ENCODE data around the gene KRT4.
"Not testable (repeated sequence)": the region's sequence is repeated elsewhere in the genome, so short reads cannot be mapped to it uniquely, and the experiment has no call there.

The KRT4 gene

DNA sequence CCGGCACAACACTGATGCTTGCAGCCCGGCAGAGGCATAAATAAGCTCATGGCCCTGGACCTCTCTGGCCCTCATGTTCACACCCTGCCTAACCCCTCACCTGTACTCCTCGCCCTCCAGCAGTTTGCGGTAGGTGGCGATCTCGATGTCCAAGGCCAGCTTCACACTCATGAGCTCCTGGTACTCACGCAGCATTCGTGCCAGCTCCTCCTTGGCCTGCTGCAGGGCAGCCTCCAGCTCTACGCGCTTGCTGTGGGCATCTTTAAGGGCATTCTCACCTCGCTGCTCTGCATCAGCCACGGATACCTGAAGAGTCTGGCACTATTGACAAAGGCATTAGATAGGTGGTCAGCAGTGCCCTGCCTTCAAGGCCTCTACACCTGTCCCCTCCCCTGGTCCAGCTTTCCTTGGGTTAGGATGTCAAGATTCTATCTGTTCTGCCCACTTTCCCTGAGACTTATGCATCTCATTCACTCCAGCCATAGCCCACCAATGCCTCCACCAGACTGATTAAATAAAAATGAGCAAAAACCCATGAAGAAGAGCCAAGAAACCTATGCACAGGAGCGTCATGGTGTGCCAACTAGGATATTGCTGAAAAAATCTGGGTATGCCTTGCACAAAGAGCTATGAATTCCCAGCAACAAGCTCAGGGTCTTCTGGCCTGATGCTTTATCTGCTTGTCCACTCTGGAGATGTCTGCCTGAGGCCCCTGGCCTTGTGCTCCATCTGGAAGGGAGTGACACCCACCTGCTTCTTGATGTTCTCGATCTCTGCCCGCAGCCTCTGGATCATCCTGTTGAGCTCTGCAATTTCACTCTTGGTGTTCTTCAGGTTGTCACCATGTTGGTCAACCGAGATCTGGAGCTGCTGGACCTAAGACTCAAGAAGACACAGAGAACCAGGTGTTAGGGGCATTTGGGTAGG is 6.1 kb downstream of the KRT4 start:
- DNase-seq (ENCODE audit: low spot score) = no peak

DNA sequence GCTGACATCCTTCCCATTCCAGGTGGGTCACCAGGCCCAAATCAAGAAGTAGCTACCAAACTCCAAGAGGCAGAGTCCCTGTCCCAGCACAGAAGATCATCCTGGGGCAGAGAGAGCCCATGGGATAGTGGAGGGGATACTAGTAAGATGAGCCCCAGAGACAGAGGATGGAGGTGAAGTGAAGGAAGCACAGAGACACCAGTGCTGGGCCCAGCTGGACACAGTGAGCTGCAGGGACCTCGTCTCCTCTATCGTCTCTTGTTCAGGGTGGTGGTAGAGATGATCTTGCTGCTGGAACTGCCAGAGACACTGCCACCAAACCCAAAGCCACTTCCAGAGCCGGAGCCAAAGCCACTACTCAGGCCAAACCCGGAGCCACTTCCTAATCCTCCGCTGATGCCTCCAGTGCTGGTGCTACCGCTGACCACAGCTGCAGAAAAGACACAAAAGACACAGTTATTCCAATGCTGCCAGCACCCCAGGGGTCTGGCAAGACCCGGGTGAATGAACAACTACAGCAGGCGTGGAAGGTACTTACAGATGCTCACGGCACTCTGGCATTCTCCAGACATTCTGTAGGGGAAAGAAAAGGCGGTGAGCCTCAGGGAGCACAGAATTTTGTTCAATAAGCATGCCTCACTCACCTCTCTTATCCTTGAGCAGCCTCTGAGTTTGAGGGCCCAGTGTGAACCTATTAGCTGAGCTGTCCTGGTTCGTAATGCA is 6.9 kb downstream of the KRT4 start:
- no peak for DNase-seq (ENCODE audit: low spot score)

DNA sequence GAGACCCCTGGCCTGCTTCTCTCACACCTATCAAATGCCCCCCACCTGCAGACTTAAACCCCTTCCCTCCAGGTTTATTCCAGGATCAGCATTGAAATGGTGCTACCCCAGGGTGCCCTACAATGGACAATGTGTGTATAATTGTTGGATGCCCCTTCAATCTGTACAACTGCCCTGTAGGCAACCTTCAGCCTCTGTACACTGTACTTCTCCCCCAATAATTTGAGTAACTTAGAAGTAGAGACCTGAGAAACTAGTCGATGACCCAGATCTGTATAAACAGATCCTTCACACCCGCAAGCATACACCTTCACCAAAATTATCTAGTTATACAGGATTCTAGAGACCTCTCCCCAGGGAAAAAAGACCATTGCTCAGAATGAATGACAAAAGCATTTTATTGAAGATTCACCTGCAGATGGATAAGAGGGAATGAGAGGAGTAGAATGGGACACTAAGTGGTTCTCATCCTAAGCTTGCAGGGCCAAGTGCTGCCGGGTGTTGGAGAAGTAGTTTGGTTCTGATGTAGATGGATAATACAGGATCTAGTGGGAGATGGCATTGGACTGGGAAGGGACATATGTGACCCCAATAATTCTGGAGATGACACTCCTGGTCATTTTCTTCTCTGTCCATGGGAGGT is 7.6 kb downstream of the KRT4 start:
- no peak for DNase-seq (ENCODE audit: low spot score)

DNA sequence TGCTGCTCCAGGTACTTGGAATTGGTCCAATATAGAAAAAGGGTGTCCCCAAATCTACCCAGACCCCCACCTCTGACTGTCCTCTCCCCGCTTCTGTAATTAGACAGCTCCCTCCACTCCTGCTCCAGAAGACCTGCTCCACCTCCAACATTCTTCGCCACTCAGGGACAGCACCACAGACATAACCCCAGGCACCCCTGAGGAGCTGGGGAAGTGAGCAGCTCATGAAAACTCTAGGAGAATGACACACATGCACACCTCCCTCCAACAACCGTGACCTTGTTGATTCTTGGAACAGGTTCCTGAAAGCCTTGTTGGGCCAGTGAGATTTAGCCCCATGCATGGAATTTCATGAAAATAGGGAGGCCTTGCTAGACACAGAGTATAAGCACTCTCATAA is 8.2 kb downstream of the KRT4 start:
- no peak for DNase-seq (ENCODE audit: low spot score)

DNA sequence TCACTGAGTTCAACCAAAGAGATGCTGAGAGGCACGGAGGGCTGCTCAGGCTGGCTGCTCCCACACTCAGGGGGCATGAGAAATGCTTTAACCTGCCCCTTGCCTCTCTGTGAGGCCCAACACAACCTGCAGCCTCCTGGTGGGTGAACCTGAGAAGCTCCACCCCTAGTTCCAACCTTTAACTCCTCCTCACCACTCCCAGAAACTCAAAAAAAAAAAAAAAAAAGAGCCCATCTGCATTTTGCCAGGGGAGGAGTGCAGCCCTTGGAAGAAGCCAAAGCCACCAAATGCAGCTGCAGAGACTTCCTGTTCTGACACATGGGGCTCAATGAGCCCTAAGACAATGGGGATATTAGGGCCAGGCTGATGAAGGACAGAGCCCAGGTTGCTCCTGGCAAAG is 8.9 kb downstream of the KRT4 start:
- DNase-seq (ENCODE audit: low spot score) = no peak

DNA sequence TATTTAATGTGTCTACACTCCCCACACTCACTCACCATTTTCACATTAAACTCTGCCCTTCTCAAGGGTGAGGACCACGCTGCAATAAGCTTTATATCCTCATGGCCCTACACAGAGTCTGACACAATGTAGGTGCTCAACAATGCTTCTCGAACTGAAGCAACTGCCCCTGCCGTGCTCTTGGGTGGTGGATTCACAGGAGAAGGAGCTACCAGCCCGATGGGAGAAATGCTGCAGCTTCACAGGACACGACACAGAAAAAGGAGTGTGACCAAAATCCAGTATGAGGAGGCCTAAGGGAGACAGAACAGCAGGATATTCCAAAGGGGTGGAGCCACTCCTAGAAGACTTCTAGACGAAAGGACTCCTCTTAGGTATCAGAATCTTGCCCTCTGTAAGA is 11.5 kb downstream of the KRT4 start:
- no peak for DNase-seq (ENCODE audit: low spot score)

DNA sequence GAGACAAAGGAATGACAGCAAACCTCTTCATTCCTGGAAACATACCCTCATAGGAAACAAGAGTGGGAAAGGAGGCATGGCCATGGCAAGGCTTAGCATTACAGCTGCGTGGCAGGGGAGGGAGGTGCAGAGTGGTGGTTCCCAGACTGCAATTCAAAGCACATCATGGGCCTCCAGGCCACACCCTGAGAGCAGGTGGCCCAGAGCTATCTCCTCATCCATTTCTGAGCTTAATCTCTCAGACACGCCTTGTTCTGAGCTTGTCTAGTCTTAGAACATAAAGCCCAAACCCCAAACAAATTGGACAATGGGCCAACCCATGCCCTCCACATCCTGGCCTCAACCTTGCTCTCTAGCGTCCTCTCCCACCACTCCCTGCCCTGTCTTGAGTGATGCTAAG is 12.1 kb downstream of the KRT4 start:
- DNase-seq (ENCODE audit: low spot score) = no peak

DNA sequence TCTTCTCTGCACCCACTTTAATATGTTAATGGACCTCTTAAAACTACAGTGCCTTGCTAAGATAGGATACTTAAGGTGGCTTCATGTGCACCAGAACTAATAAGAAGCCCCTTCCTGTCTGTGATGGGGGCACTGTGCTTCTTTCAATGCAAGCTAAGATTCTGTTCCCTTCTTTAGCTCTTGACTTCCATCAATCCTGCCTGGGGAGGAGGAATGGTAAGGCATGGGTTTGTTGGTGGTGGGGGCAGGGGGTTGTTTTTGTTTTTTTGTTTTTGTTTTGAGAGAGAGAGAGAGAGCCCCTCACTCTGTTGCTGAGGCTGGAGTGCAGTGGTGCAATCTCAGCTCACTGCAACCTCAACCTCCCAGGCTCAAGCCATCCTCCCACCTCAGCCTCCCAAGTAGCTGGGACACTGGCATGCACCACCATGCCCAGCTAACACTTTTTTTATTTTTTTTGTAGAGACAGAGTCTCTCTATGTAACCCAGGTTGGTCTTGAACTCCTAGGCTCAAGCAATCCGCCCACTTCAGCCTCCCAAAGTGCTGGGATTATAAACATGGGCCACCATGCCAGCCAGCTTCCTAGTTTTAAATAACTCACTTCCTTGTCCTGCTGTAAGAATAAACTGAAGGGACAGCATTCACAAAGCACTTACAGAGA is 13.5 kb downstream of the KRT4 start:
- no peak for DNase-seq (ENCODE audit: low spot score)

DNA sequence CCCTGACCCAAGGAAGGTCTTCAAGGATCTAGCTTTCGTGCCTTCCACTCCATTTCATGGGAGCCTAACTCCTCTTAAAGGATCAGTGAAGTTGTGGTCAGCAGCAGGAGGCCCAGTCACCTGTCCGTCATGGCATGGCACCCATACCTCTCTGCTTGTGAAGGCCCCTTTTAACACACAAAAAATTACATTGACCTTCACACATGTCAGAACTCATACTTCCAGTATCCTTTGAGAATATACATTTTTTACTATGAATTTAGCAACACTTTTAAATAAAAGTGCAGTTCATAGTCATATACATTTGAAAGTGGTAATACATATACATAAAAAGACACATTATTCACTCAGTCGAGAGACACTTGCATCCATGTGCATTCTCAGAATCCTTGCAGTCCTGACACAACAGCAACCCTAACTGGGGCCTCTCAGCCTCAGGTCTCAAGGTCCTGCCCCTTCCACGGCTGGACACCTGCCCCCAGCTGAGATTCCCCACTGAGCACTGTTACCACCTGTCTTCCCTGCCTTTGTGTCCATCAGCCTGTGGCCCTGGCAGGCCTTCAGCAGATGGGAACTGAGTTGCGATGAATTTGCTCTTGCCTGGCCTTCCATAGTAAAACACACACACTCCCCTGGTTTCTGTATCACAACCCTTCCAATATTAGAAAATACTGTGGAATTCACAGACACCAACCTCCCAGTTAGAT is 14.3 kb downstream of the KRT4 start:
- DNase-seq (ENCODE audit: low spot score) = no peak

DNA sequence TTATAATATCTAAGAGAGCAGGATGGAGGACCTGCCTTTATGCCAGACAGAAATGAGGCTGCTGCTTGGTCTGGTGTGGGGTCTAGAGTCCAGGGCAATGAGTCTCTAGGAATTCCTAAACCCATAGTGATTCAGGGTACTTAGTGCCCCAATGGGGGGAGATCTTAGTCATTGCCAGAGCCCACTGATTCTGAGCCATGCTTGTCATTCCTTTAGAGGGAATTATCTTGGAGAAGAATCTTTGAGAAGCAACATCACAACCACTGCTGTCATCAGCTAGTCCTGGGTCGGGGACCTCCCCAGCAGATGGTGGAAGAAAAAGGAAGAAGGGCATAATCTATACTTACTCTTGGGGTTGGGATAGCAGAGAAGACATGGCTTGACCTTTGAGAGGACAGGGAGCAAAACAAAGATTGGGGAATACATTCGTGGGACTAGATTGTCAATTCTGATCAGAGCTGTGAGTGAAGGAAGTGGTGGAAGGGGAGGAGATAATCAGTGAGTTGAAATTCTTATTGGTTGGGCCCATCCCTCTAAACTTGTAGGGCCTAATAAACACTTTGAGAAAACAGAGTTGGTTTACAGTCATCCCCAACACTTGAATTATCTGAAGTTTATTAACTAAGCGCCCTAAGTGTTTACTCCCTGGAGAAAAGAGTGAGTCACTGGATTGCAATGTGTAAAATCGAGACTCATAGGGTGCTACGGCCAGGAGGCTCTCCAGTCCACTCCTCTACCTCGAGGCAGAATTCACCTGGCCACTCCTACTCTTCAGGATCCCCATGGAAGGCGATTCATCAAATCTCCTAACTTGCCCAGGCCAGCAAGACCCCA is 15.0 kb downstream of the KRT4 start:
- no peak for DNase-seq (ENCODE audit: low spot score)

DNA sequence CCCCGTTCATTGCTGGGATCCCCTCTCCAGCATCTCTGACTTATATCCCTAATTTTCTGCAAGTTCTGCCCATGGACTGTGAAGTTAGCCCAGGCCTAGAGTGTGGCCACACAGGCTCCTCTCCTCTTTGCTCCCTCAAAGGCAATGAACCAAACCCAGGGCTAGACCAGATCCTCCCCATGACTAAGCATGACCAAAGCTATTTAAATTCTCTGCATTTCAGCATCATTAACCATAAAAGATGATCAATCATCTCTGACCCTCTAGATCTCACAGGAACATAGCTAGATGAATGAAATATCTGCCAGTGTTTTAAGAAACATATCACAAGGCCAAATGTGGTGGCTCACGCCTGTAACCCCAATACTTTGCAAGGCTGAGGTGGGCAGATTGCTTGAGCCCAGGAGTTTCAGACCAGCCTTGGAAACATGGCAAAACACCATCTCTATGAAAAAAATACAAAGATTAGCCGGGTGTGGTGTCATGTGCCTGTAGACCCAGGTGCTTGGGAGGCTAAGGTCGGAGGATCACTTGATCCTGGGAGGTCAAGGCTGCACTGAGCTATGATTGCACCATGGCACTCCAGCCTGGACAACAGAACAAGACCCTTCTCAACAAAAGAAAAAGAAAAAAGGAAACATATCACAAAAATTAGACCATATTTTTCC is 15.8 kb downstream of the KRT4 start:
- DNase-seq (ENCODE audit: low spot score) = no peak

DNA sequence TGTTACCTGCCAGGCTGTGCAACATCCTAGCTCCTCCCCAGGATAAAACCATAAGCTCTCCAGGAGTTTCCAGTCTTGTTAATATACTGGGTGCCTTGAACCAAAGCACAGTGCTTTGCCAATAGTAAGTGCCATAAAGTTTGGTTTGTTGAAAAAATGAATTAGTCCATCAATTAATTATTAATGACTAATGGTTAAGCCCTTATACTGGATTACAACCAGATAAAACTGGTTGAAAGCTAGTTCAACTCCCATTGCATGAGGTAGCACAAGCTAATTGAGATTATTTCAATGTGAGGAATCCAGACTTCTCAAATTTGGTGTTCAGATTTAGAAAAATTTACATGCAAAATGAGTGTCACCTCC is 16.4 kb downstream of the KRT4 start:
- DNase-seq (ENCODE audit: low spot score) = no peak

DNA sequence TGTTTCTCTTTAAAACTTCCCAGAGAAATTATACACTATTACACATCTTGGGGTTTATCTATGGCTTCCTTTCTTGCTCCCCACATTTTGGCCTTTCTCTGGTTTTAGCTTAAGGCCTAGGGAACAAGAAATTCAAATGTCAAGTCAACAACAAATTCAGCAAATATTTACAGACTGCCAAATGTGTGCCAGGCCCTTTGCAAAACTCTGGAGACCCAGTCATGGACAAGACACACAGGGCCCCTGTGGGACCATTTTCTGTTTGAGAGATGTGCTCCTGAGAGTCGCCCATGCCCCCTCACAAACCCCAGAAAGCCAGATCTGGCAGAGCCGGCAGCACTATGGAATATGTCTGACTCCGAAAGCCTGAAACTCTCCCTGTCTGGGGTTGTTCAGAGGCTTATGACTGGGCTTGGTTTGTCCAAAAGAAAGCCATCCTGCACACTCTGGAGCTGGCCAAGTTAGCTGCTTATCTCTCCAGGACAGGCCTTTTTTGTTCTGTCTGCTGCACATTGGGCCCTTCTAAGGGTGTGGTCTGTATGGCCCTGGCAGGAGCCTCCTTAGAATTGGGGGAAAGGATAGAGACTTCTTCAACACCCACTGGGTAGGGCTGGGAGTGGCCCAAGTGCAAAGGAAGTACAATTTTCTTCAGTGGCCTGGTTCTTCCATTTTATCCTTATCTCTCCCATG is 16.9 kb downstream of the KRT4 start:
- no peak for DNase-seq (ENCODE audit: low spot score)

DNA sequence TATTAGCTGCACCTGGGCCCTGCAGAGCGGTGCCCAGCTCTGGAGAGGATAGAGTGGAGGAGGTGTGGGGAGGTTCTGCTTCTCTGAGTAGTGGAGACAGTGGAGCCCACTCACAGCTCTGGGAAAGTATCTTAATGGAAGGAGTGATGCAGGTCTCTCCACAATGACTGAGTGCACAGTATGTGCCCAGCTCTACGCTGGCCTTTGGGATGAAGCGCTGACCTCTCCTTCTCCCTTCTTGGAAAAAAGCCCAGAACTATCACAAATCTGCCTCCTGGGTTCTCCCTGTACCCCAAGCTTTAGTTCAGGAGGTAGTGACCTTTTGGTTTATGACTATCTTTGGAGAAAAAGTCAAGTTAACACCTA is 17.5 kb downstream of the KRT4 start:
- DNase-seq (ENCODE audit: low spot score) = no peak

DNA sequence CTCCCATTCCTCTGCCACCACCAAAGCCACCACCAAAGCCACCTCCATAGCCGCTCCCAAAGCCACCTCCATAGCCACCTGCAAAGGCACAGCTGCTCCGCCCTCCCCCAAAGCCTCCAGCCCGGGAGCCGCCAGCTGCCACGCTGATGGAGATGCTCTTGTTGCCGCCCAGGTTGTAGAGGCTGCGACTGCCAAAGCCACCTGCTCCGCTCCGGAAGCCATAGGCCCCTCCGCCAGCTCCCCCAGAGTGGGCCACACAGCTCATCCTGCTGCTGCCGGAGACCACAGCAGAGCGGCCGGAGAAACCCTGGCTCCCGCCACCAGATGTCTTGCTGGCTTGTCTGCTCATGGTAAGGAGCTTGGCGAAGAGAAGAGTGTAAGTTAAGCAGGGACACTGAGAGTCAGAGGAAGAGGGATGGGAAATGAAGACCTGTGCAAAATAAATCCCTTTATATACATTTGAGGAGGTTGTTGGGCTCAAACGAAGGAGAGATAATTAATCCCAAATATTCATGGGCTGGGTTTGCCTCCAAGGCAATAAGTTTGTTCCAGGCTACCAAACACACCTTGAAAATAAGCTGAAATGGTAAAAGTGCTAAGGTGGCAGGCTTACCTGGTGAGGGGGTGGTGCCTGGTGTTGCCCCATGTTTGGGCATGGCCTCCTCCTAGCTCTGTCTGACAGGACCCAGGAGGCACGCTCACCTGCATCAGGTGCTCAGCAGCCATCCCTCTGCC is 18.1 kb downstream of the KRT4 start, which contains the start of gene KRT3:
KRT3 (minus strand) TSS at position 424 of the 735 bp plus-strand sequence; CDS start at position 349, 75 bp downstream.
- DNase-seq (ENCODE audit: low spot score) = no peak

DNA sequence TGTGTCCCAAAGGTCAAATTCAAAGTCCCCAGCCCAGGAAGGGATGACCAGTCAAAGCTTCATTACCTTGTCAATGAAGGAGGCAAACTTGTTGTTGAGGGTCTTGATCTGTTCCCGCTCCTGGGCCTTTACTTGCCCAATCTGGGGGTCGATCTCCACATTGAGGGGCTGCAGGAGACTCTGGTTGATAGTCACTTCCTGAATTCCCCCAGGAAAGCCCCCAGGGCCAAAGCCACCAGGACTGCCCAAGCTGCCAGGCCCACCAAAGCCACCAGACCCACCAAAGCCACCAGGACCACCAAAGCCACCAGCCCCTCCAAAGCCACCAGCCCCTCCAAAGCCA is 18.6 kb downstream of the KRT4 start:
- DNase-seq (ENCODE audit: low spot score) = not testable (repeated sequence)

DNA sequence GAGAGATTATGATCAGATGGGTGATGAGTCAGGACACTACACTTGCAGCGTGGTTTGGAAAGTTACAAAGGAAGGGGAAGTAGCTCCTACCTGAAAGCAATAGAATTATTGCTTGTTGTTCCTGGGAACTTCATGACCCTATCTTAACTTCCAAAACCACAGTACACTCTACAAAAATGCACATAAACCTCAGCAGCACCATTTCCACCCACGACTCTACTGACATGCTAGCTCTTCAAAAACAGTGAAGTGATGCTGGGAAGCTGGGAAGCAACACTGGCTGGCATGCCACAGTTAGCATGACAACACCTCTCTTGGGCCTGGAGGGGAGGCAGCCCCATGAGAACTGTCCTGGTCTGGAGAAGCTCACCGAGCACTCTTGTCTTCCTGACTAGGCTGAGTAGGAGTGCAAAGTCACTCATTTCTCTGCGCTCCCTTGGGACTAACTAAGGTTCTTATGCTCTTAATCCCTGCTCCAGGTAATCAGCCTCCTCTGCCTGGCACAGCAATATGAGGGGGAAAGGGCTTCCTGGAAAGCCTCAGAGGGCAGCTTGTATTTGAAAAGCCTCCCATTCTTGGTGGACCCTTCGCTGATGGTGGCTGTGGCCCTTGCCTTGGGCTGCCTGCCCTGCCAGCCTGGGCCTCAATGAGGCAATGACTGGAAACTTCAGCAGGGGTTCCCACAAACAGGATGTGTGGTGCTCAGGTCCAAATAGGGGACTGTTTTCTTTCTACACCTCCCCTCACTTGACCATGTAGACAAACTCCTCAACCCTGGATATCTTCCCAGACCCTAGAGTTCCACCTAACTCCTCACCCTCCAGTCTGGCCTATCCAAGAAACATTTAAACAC is 19.2 kb downstream of the KRT4 start:
- DNase-seq (ENCODE audit: low spot score) = no peak

Measured in putamen (tissue), 1 donor.